B cell (primary cell): Measurements from ENCODE around the gene CST11.

Experiments
- EZH2 ChIP-seq: IDR thresholded peaks from 2 replicates; pipeline ENCODE4 v1.6.1; 2012; ENCODE audit warnings: borderline replicate concordance, low read depth, mild to moderate bottlenecking, moderate library complexity, low read length; ENCODE audit not compliant: insufficient read depth, poor library complexity, severe bottlenecking
- TF ChIP-seq, protein P1 (sequence below): fragments of 200-600 bp; IDR thresholded peaks from one replicate; pipeline ENCODE4 v1.8.0; 2022; ENCODE audit warnings: antibody characterized with exemption, mild to moderate bottlenecking

DNA sequence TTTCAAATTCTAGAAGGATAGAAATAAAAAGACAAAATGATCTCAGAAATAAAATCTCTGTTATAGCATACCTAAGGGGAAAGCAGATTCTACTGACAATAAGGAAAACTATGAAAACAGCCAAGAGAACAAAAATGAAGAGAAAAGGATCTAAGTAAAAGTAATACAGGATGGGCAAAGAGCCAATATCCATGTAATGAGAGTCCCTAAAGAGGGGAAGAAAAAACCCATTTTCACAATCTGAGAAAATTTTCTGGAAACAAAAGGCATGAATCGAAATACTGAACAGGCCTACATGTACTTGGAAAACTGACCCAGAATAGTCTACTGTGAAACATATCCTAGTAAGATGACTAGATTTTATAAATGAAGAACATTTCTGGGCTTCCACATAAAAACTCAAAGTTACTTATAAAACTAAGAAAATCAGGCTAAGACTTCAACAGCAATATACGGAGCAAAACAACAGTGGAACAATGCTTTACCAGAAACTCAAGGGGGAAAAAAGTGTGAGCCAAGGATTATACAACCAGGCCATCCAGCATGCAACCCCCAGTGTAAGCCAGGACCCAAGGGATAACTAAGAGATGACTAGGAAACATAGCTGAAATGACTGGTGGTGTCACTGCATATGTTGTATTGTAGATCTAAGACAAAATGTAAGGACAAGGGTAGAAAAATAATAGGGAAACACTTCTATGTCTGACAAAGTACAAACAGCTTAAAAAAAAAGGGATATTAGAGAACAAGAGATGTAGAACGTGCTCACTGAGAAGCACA lies 41.6 kb downstream of the CST11 start:
- TF ChIP-seq, protein P1, sequence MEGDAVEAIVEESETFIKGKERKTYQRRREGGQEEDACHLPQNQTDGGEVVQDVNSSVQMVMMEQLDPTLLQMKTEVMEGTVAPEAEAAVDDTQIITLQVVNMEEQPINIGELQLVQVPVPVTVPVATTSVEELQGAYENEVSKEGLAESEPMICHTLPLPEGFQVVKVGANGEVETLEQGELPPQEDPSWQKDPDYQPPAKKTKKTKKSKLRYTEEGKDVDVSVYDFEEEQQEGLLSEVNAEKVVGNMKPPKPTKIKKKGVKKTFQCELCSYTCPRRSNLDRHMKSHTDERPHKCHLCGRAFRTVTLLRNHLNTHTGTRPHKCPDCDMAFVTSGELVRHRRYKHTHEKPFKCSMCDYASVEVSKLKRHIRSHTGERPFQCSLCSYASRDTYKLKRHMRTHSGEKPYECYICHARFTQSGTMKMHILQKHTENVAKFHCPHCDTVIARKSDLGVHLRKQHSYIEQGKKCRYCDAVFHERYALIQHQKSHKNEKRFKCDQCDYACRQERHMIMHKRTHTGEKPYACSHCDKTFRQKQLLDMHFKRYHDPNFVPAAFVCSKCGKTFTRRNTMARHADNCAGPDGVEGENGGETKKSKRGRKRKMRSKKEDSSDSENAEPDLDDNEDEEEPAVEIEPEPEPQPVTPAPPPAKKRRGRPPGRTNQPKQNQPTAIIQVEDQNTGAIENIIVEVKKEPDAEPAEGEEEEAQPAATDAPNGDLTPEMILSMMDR, result no peak
- TF ChIP-seq EZH2, result no peak
